Activated T-cell treated with anti-CD3 and anti-CD28 coated beads, Interleukin-2, amount 50 U/mL, for 4 hours (primary cell): ENCODE data around the gene GSX1. TPM values are rescaled to one million over a fixed set of nuclear protein-coding genes. Genes with fewer than 3 reads are reported as not detected.

Experiments
- ATAC-seq, 2 donors: fragments of 200-7000 bp; cut with Tn5 transposase; one replicate each; pipeline ENCODE4 v1.10.0; 2021
- DNase-seq: peaks from one replicate; pipeline ENCODE4 v3.0.0-alpha.2; 2020
- H3K27me3 Mint-ChIP-seq: one replicate; pipeline ENCODE4 v1.8.0; 2021; ENCODE audit warnings: low read depth, mixed read lengths
- H3K36me3 Mint-ChIP-seq: one replicate; pipeline ENCODE4 v1.8.0; 2022; ENCODE audit warnings: mixed read lengths; ENCODE audit not compliant: insufficient read depth
- H3K4me1 Mint-ChIP-seq: one replicate; pipeline ENCODE4 v1.8.0; 2021; ENCODE audit warnings: low read depth, mixed read lengths
- H3K4me3 Mint-ChIP-seq: one replicate; pipeline ENCODE4 v1.8.0; 2021; ENCODE audit warnings: mild to moderate bottlenecking, moderate library complexity, mixed read lengths
- H3K9me3 Mint-ChIP-seq: one replicate; pipeline ENCODE4 v1.8.0; 2021; ENCODE audit warnings: mixed read lengths
- total RNA-seq, 3 donors: library from RNA; stranded (reverse); gene quantifications; one replicate each; pipeline ENCODE4 v1.2.1, GENCODE V29; 2021

Gene GSX1
- total RNA-seq, 3 donors from 2014 or later: not detected

DNA sequence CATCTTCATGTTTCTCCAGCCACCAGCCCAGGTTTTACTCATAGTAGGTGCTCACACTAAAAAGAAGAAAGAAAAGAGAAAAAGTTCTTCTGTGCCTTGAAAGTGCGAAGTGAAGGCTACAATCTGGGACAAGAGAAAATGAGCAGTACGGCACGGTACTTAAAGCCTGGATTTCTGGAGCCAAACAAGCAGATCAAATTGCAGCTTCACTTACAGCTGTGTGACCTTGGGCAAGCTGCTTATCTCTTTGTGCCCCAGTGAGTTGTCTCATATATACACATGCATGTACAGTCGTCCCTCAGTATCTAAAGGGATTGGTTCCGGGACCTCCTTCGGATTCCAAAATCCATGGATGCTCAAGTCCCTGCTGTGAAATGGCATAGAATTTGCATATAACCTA is 41.8 kb downstream of the GSX1 start:
- H3K4me3 Mint-ChIP-seq: no peak overlapping the region
- ATAC-seq: no peak
- H3K36me3 Mint-ChIP-seq: no peaks in the 10 kb centered on the region
- no peak for DNase-seq
- no peaks in the 10 kb centered on the region for H3K4me1 Mint-ChIP-seq
- no peaks in the 10 kb centered on the region for H3K9me3 Mint-ChIP-seq
- peaks cover 36% of the 10 kb centered on the region for H3K27me3 Mint-ChIP-seq

DNA sequence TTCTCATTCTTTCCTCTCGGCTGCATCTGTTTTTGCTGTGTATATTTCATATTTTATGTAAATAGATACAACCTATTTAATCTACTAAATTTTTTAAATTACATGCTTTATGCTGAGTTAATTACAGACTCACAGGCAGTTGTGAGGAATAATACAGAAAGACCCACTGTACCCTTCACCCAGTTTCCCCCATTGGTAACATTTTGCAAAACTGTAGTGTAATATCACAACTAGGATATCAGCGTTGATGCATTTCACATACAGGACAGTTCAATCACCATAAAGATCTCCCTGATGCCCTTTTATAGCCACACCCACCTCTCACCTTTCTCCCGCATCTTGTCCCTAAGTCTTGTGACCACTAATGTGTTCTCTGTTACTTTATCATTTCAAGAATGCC is 43.5 kb downstream of the GSX1 start:
- Mint-ChIP-seq H3K9me3 (no peaks in the 10 kb centered on the region), H3K4me1 (no peaks in the 10 kb centered on the region), H3K27me3 (peaks cover 38% of the 10 kb centered on the region), H3K36me3 (no peaks in the 10 kb centered on the region), H3K4me3 (no peak overlapping the region)
- ATAC-seq (no peak), DNase-seq (no peak)

DNA sequence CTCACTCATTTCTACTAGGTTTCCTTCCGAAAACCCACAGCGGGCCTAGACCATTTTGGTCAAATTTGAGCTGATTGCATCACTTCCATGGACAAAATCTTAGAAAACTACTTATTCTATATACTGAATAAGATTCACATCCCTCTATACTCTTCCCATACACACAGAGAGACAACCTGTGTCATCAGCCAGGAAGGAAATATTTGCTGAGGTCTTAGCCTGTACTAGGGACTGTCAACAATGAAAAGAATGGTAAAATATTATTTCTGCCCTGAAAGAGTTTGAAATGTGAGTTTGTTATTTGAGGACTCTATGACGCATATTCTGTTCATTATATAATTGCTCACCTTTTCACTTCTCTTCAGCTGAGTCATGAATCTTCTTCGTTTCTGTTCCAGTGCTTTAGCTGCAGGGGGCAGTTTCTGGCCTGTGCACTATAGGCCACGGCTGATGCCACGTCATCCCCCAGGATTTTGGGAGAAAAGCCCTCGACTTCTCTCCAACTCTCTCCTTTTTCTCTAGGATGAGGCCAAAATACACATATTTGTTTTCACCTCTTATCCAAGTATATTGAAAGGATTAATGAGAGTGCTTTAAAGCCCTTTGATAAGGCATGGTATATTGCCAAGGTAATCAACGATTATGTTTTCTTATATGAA is 47.7 kb downstream of the GSX1 start:
- no peaks in the 10 kb centered on the region for H3K36me3 Mint-ChIP-seq
- H3K4me3 Mint-ChIP-seq: no peak overlapping the region
- no peaks in the 10 kb centered on the region for H3K4me1 Mint-ChIP-seq
- ATAC-seq (no peak), DNase-seq (no peak)
- H3K9me3 Mint-ChIP-seq: no peaks in the 10 kb centered on the region
- peaks cover 46% of the 10 kb centered on the region for H3K27me3 Mint-ChIP-seq

DNA sequence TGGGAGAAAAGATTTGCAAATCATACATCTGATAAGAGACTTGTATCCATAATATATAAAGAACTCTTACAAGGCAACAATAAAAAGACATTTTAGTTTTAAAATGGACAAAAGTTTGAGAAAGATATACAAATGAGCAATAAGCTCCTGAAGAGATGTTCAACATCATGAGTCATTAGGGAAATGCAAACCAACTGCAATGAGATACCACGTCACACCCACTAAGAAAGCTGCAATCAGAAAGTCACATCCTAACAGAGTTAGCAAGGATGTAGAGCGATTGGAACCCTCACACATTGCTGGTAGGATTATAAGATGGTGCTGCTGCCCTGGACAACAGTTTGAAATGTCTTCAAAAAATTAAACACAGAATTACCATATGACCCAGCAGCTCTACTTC is 50.3 kb downstream of the GSX1 start:
- Mint-ChIP-seq H3K27me3 (peaks cover 50% of the 10 kb centered on the region), H3K4me1 (no peaks in the 10 kb centered on the region), H3K4me3 (no peak overlapping the region), H3K36me3 (no peaks in the 10 kb centered on the region), H3K9me3 (no peaks in the 10 kb centered on the region)
- DNase-seq (no peak), ATAC-seq (no peak)

Other genes starting within 250 kb of the GSX1 start
- gene LNX2, start 172.0 kb upstream of the GSX1 start, total RNA-seq: 1 to 10 TPM; 2.8 to 3.4 (median 2.8) TPM
- 100 to 1,000 TPM; 129 to 146 (median 135) TPM for gene POLR1D, start 170.6 kb upstream of the GSX1 start, total RNA-seq
- gene PDX1, start 127.5 kb downstream of the GSX1 start, total RNA-seq: not detected
- under 1 TPM in 2 of 3 donors, not detected in 1; 0.11 to 0.43 TPM for gene CDX2, start 176.8 kb downstream of the GSX1 start, total RNA-seq
- not detected for gene URAD, start 196.2 kb downstream of the GSX1 start, total RNA-seq